ENCODE data around the gene IRF8. TPM values are rescaled to one million over a fixed set of nuclear protein-coding genes. Genes with fewer than 3 reads are reported as not detected.
"Not testable (repeated sequence)": the region's sequence is repeated elsewhere in the genome, so short reads cannot be mapped to it uniquely, and the experiment has no call there.

The IRF8 gene, protein sequence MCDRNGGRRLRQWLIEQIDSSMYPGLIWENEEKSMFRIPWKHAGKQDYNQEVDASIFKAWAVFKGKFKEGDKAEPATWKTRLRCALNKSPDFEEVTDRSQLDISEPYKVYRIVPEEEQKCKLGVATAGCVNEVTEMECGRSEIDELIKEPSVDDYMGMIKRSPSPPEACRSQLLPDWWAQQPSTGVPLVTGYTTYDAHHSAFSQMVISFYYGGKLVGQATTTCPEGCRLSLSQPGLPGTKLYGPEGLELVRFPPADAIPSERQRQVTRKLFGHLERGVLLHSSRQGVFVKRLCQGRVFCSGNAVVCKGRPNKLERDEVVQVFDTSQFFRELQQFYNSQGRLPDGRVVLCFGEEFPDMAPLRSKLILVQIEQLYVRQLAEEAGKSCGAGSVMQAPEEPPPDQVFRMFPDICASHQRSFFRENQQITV
- 16.9 and 17.5 TPM in 2 replicates for total RNA-seq

- intact Hi-C loops (cut with micrococcal nuclease): no loop called here
Measured at GRCh38 chr16:85898521-85899442, at the start of gene IRF8. Gene IRF8 (plus strand): TSS chr16:85899162. CDS start chr16:85903016, 3,854 bp downstream.

GRCh38 chr16:85849388-85849787 lies 49.6 kb upstream of the IRF8 start:
- intact Hi-C loops (cut with micrococcal nuclease): no loop called here

GRCh38 chr16:85850344-85850880 lies 48.5 kb upstream of the IRF8 start:
- intact Hi-C loops (cut with micrococcal nuclease): no loop called here

DNA sequence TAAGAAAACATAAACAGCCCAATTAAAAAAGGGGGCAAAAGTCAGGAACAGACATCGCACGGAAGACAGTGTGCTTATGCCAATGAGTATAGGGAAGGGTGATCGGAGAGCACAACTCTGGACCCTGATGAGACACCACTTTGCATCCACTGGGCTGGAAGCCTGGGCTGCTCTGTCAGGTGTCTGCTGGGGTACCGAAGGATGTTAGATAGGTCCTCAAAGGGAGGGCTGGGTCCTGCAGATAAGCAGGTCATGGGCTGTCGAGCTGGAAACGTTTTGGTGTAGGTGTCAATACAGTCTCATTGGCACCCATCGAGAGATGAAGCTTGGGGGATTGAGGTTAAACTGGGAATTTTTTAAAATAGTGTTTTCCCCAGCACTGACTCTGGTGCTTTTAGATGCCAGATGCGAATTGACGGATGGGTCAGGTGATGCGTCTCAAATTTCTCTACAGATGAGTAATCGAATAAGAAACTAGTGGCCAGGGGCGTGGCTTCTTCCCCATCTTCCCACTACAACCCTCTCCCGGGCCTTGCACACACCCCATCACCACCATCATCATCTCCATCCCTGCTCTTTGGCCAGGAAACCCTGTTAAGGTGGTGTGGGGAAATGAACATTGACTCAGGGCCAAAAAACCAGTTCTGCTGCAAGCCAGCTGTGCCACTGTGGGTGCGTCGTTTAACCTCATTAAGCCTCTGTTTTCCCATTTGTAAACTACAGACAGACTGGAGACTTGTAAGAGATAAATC lies 47.8 kb upstream of the IRF8 start:
- intact Hi-C loops (cut with micrococcal nuclease): no loop called here

- intact Hi-C loops (cut with micrococcal nuclease): no loop called here
Measured at GRCh38 chr16:85853547-85854545, 45.1 kb upstream of the IRF8 start.

DNA sequence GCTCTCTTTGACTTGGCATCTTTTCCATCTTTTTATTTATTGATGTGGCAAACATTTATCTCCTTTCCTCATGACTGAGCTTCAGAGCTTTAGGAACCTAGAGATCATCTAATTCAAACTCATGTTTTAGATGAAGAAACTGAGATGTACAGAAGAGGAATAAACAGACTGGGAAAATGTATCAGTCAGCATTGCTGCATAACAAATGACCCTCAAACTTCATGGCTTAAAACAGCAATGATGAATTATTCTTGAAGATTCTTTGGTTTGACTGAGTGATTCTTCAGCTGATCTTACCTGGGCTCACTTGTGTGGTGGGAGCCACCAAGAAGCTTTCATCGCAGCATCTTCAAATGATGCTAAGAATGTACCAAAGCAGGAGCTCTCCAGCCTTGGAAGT lies 44.0 kb upstream of the IRF8 start:
- intact Hi-C loops (cut with micrococcal nuclease): no loop called here

DNA sequence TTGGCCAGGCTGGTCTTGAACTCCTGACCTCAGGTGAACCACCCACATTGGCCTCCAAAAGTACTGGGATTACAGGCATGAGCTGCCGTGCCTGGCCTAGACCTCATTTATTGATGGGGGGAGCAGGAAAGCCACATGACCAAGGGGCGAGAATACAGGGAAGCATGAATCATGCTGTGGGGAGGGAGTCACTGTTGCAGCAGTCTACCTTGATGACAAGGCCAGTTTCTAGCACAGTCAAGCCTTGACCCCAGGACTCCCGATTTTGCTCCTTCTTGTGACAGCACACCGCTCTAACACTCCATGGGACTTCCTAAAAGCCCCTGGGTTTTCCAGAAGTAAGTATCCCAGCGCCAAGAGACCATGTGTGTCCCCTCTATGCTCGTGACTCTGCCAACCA lies 42.9 kb upstream of the IRF8 start:
- intact Hi-C loops (cut with micrococcal nuclease): no loop called here

DNA sequence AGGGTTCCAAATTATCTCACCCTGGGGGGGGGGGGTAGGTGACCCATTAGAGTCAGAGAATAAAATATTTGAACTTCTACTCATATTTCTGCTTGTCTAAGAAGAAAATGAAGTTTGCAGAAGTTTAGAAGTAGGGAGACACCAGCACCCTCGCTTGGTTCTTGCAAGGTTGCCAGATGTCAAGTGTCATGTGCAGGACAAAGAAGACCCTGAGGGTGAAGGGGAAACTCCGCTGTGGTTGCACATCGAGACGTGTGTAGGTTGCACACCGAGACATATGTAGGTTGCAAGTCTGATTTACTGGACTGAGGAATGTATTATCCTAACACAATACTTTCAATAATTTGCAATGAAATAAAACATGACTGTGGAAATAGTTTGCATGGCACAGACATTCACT lies 42.4 kb upstream of the IRF8 start:
- intact Hi-C loops (cut with micrococcal nuclease): no loop called here

GRCh38 chr16:85857406-85857805 lies 41.6 kb upstream of the IRF8 start:
- intact Hi-C loops (cut with micrococcal nuclease): no loop called here

DNA sequence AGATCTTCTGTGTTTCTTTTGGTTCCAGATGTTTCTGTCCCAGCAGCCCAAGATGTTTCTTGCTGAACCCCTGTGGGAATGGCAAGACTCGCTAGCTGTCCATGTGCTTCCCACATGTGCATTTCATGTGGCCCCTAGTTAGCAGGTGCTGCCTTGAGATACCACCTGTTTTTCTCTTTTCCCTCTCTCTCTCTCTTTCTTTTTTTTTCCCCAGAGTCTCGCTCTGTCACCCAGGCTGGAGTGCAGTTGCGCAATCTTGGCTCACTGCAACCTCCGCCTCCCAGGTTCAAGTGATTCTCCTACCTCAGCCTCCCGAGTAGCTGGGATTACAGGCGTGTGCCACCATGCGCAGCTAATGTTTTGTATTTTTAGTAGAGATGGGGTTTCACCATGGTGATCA lies 40.4 kb upstream of the IRF8 start:
- intact Hi-C loops (cut with micrococcal nuclease): not testable (repeated sequence)

- intact Hi-C loops (cut with micrococcal nuclease): no loop called here
Measured at GRCh38 chr16:85858984-85859817, 39.8 kb upstream of the IRF8 start.

- intact Hi-C loops (cut with micrococcal nuclease): no loop called here
Measured at GRCh38 chr16:85859818-85860125, 39.2 kb upstream of the IRF8 start.

GRCh38 chr16:85860413-85861094 lies 38.4 kb upstream of the IRF8 start:
- intact Hi-C loops (cut with micrococcal nuclease): no loop called here

DNA sequence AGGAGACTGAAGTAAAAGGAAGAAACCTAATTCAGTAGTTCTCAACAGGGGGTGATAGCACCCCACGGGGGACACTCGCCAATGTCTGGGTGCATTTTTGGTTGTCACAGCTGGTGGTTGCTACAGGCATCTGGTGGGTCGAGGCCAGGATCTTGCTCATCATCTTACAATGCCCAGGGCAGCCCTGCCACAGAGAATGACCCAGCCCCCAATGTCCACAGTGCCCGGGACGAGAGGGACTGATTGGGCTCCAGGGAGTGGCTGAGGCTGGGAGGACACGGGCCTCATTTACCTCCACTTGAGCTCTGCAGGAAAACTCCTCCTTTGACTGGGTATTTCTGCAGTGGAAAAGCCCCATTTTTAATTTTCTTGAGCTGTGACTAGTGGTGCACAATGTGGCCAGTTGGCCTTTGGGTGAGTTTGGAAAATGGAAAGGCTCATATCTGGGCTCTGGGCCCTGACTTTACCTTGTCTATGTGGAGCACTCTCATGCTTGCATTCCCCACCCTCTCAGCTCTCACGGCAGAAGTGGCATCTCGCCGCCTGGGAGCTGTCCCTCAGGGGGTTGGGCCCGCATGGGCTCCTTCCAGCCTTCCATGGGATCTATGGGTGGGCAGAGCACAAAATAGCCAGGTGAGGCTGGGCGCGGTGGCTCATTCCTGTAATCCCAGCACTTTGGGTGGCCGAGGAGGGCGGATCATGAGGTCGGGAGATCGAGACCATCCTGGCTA lies 37.7 kb upstream of the IRF8 start:
- intact Hi-C loops (cut with micrococcal nuclease): no loop called here

GRCh38 chr16:85862476-85863383 lies 36.2 kb upstream of the IRF8 start:
- intact Hi-C loops (cut with micrococcal nuclease): no loop called here

- intact Hi-C loops (cut with micrococcal nuclease): no loop called here
Measured at GRCh38 chr16:85863384-85863774, 35.6 kb upstream of the IRF8 start.

- intact Hi-C loops (cut with micrococcal nuclease): no loop called here
Measured at GRCh38 chr16:85864965-85865364, 34.0 kb upstream of the IRF8 start.

Measured in T-helper 1 cell treated with Interleukin-12 subunit alpha and Interleukin-12 subunit beta and Interleukin-4 antibody, amounts not matched to agents 30 ng/mL and 1 ng/mL, for 36 hours (primary cell).